Hematopoietic multipotent progenitor cell treated with erythropoietin and hydrocortisone succinate and interleukin-3 and kit ligand, for 6 days (in vitro differentiated cells): ENCODE data around the gene SDK1.

Source experiments
- DNase-seq: peaks from one replicate; pipeline ENCODE4 v3.0.0-alpha.2; 2015

The SDK1 gene

GRCh38 chr7:3825491-3825890 is 524.4 kb downstream of the SDK1 start:
- DNase-seq = no peak

GRCh38 chr7:3832199-3832598 is 531.1 kb downstream of the SDK1 start:
- DNase-seq = no peak

GRCh38 chr7:3835109-3835508 is 534.1 kb downstream of the SDK1 start:
- DNase-seq = no peak

GRCh38 chr7:3836855-3837254 is 535.8 kb downstream of the SDK1 start:
- no peak for DNase-seq

GRCh38 chr7:3844540-3845151 is 543.6 kb downstream of the SDK1 start:
- DNase-seq = no peak

GRCh38 chr7:3846738-3847137 is 545.7 kb downstream of the SDK1 start:
- no peak for DNase-seq

- DNase-seq = no peak
These were observed 546.3 kb downstream of the SDK1 start for GRCh38 chr7:3847336-3847735.

- DNase-seq = no peak
These were observed 558.4 kb downstream of the SDK1 start for GRCh38 chr7:3859431-3859830.

- no peak for DNase-seq
These were observed 559.9 kb downstream of the SDK1 start for GRCh38 chr7:3860932-3861331.

- no peak for DNase-seq
These were observed 560.3 kb downstream of the SDK1 start for GRCh38 chr7:3861386-3861785.

GRCh38 chr7:3861941-3862340 is 560.9 kb downstream of the SDK1 start:
- DNase-seq = no peak

GRCh38 chr7:3862774-3863173 is 561.7 kb downstream of the SDK1 start:
- DNase-seq = no peak

- DNase-seq = no peak
These were observed 565.2 kb downstream of the SDK1 start for GRCh38 chr7:3866277-3866676.

- DNase-seq = no peak
These were observed 566.8 kb downstream of the SDK1 start for GRCh38 chr7:3867863-3868262.

GRCh38 chr7:3879355-3880075 is 578.5 kb downstream of the SDK1 start:
- DNase-seq = peak; percentile 37

- DNase-seq = no peak
These were observed 579.4 kb downstream of the SDK1 start for GRCh38 chr7:3880228-3880987.

GRCh38 chr7:3882782-3883181 is 581.7 kb downstream of the SDK1 start:
- DNase-seq = no peak

GRCh38 chr7:3884543-3884942 is 583.5 kb downstream of the SDK1 start:
- no peak for DNase-seq

GRCh38 chr7:3887096-3887690 is 586.1 kb downstream of the SDK1 start:
- DNase-seq = no peak

GRCh38 chr7:3888096-3888495 is 587.0 kb downstream of the SDK1 start:
- DNase-seq = no peak

GRCh38 chr7:3892157-3892556 is 591.1 kb downstream of the SDK1 start:
- DNase-seq = no peak

- no peak for DNase-seq
These were observed 591.6 kb downstream of the SDK1 start for GRCh38 chr7:3892686-3893085.

GRCh38 chr7:3893151-3893788 is 592.2 kb downstream of the SDK1 start:
- DNase-seq = no peak
